Hematopoietic multipotent progenitor cell treated with erythropoietin and hydrocortisone succinate and interleukin-3 and kit ligand, for 15 days (in vitro differentiated cells): ENCODE data around the gene BARX1.
"Not testable (repeated sequence)": the region's sequence is repeated elsewhere in the genome, so short reads cannot be mapped to it uniquely, and the experiment has no call there.

Experiments
- DNase-seq: peaks from one replicate; pipeline ENCODE4 v3.0.0-alpha.2; 2015; ENCODE audit warnings: low spot score

BARX1 gene

DNA sequence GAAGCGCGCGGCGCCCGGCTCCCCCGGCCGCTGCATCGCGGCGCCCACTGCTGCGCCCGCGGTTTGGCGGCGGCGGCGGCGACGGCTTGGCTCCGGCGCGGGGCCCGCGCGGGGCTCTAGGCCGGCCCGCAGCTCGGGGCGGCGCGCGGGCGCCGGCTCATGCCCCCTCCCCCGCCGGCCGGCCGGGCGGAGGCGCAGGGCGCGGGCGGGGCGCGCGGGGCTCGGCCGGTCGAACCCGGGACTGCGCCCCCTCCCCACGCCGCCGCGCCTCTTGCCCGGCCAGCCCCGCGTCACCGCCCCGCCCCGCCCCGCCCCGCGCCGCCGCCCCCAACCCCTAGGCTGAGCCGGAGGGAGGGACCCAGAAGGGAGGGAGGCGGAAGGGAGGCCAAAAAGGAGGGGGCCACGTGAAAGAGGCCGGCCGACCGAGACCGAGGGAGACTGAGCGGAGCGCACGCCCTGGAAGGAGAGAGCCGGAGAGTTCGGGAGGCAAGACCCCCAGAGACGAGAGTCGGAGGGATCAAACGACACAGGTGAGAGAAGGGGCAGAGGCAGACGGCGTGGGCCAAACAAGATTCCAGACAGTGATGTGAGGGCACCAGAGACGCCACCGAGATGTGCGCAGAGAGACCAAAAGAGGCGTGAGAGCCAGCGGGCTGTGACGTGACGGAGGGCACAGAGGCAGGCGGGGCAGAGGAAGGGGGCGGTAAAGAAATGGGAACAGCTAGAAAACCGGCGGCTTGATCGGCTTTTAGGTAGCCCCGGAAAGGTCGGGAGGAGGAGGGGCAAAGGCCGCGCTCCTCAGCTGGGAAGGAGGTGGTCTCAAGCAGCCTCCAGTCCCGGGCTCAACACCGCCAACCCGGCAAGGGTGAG, at the start of gene BARX1:
Gene BARX1 (minus strand): TSS at position 245 of the 870 bp plus-strand sequence. CDS start 209 bp downstream, at position 36.
- DNase-seq, result no peak

DNA sequence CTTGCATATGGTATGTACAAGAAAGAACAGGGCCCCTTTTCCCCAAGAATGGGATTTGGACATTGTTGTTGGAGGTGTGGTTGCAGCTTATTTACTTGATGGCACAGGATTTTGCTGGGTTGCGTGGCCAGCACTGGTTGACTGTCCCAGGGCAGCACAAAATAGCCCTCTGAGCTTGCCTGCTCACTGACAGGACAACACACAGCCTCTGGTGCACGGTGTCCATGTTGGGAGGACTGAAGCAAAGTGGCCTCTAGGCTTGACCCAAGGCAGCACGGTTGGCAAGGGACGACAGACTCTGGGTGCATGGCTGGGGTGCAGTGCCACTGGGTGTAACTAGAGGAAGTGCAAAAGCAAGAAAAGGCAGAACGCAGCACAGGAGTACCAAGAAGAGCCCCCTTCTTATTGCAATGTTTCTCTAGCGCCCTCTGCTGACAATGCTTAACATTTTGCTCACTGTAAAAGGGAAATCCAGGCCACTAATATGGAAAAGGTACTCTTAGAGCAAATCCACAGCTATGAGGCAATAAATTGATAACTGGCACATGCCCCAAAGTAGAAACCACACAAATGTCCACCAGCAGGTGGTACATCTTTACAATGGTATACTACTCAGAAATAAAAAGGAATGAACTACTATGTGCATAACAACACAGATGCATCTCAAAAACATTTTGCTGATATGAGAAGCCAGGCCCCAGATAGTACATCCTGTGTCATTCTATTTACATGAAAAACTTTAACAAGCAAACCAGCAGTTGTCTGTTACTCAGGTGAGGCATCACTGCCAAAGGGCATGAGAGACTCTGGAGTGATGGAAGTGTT, 47.4 kb upstream of the BARX1 start:
- peak; percentile 28 for DNase-seq

DNA sequence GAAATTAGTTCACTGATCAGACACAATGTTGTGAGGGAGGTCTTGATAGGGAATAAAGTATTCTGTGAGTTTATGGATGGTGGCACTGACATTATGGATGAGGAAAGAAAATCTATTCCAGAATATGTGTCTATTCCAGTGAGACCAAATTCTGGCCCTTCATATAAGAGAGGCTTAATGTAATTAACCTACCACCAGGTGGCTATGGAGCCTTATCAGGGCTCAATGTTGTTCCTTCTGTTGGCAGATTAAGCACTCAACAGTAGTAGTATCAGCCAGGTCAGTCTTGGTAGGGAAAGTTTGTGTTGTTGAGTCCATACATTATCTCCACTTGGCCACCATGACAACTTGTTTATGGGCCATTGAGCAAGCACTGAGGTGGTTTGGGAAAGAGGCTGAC, 41.7 kb upstream of the BARX1 start:
- no peak for DNase-seq

DNA sequence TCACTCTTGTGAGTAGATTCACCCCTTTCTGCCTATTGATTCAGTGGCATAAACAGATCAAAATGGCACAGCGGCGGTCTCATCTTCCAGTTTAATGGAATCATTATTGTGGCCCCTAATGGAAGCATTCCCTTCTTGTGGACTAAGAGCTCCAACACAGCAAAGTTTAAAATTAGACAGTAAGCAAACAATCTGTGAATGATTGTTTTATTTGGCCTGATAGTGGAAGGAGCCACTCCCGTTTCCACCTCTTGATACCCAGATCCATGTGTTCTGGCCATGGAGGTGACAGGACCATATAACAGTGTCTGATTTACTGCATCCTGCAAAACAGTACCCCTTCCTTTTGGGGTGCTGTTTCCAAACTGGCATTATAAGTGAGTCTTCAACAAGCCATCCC, 41.2 kb upstream of the BARX1 start:
- DNase-seq, result no peak

- DNase-seq, result no peak
Observed at GRCh38 chr9:93994545-93994944, 39.4 kb upstream of the BARX1 start.

- DNase-seq, result no peak
Observed at GRCh38 chr9:93994132-93994531, 39.0 kb upstream of the BARX1 start.

- no peak for DNase-seq
Observed at GRCh38 chr9:93992830-93993229, 37.7 kb upstream of the BARX1 start.

- no peak for DNase-seq
Observed at GRCh38 chr9:93990448-93990847, 35.3 kb upstream of the BARX1 start.

GRCh38 chr9:93988056-93988455, 32.9 kb upstream of the BARX1 start:
- no peak for DNase-seq

DNA sequence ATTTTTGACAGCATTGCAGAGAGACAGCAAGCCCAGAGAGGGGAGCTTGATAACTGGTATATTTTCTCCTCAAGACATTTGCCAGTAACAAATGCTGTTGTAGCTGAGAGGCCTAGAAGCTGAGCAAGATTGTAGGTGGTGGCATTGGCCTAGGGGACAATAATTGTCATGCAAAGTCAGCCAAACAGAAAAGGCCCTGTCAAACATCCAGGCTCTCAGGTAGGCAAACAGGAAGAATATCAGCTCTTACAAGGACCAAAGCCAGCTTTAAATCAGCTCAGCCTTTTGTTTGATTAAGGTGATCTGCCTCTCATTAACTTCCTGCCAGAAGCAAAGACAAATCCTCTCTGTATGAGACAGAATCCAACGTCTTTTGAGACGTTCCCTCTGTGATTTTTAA, 29.7 kb upstream of the BARX1 start:
- no peak for DNase-seq

GRCh38 chr9:93983875-93984274, 28.7 kb upstream of the BARX1 start:
- DNase-seq, result no peak

DNA sequence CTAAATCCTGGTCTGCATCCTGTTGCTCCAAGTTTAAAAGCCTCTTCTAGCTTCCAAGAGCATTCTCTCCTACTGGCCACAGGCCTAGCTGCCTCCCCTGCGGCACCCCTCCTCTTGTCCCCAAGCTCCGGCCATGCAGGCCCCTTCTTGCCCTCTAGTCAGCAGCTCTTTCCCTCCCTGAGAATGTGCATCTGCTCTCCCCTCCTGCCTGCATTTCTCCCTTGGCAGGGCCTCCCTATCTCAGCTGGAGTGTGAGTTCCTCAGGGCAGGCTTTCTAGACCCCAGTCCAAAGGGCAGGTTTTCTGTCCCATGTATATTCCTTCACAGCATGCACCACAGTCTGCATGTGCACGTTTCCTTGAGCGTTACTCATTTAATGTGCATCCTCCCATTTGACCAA, 24.6 kb upstream of the BARX1 start:
- DNase-seq, result no peak

DNA sequence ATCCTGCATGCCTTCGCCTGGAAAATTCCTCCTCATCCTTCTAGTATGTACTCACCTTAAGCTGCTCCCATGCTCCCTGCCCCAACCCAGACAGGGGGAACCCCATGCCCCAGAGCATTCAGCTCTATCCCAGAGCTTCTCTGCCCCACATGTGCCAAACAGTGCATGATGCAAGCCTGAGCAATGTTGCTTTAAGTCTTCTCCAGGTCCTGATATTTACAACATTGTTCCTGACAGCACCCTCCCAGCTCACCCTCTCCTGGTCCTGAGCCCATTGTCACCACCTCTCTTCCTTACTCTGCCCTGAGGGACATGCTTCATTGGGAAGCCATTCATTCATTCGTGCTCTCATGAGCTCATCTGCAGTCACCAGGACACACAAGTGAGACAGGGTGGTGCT, 23.4 kb upstream of the BARX1 start:
- no peak for DNase-seq

- no peak for DNase-seq
Observed at GRCh38 chr9:93976973-93977372, 21.8 kb upstream of the BARX1 start.

DNA sequence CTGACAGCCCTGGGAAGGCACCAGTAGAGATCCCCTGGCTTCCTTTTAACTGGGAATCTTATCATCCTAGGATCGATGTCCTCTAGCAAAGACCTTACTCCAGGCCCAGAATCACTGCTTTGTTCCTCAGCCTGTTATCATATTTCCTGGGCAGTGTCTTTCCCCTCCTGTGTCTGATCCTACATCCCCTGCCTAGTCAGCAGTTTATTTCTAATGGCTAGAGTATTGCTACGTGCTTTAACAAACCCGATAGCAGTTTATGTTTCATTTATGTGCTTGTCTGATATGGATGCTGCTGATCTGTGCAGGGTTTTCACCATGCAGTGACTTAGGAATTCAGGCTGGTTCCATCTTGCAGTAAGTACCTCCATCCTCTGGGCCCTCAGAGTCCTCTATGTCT, 20.9 kb upstream of the BARX1 start:
- no peak for DNase-seq

- DNase-seq, result no peak
Observed at GRCh38 chr9:93975262-93975661, 20.1 kb upstream of the BARX1 start.

- no peak for DNase-seq
Observed at GRCh38 chr9:93974151-93974550, 19.0 kb upstream of the BARX1 start.

DNA sequence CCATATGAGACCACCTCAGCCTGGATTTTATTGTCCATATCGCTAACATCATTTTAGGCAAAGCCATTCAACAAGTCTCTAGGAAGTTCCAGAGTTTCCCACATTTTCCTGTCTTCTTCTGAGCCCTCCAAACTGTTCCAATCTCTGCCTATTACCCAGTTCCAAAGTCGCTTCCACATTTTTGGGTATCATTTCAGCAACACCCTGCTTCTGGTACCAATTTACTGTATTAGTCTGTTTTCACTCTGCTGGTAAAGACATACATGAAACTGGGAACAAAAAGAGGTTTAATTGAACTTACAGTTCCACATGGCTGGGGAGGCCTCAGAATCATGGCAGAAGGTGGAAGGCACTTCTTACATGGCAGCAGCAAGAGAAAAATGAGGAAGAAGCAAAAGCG, 17.5 kb upstream of the BARX1 start:
- DNase-seq, result not testable (repeated sequence)

DNA sequence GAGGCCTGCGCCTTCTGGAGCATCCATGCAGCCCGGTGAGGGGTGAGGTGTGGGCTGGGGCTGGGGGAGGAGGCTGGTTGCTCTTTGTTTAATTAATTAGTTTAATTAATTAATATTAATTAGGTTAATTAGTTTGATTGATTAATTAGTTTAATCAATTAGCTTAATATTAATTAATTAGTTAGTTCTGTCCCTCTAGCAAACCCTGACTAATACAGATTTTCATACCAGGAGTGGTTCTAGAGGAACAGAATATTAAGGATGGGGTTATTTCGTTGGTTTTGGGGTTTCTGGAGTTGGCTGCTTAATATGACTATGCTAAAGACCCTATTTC, 14.1 kb upstream of the BARX1 start:
- no peak for DNase-seq

DNA sequence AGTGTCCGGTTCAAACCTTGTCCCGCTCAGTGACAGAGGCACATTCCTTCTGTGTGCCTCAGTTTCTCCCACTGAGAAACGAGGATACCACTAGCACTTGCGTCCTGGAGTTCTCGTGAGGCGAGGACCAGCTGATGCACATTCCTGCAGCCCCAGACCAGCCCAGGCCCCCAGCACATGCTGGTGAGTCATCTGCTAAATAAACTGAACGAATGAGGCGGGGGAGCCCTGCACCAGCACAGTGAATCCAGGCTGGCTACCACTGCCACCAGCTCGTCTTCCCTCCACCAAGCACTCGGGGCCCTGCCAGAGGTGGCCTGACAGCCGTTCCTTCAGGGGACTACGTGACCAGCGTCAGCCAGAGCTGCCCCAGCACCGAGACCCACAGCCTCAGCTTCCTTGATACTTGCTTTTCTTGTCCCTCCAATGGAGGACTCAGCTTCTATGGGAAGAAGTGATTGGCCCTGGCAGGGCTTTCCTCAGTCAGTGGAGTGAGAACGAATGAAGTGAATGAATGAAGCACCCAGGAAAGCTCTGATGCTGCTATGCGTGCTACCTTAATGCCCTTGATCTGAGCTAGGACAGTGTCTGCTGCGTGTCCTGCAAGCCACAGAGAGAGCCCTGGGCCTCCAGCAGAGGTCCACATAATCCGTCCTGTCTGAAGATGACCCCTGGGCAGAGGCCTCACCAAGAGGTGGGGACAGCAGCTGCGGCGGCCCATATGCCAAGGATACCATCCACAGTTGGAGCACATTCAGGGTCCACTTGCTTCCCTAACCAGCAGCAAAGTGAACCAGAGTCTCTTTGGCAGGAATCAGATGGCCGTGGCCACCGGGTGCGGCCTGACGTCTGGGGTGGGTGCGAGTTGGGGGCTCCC, 13.5 kb upstream of the BARX1 start:
- DNase-seq, result no peak

DNA sequence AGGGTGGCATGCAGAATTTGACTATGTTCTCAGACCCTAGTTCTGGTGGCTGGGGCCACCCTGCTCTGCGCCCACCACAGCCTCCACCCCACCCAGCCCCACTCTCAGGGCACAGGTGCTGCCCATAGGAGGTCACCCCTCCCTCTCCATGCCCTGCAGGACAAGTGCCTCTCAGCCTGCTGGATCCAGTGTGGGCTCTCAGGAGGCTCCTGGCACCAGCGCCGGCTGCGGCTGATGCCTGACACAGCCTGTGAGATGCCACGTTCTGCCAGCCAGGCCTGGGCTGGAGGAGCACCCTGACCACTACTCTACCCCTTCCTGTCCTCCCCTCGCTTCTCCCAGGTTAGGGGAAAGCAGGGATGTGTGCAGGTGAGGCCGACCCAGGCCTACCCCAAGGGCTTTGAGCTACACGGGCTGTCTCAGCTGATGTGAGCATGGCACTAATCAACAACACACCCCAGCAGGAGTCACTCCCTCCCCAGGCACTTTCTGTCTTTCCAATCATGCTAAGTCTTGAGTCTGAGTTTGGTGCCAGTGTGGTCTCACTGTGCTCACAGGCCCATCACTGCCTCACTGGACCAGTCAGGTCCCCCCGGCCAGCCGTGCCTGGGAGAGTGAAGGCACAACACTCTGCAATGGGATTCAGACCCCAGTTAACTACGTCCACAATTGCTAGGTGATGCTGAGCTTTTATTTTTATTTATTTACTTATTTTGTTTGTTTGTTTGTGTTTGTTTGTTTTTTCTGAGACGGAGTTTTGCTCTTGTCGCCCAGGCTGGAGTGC, 12.1 kb upstream of the BARX1 start:
- no peak for DNase-seq
